ENCODE measurements around the gene MRPL42. TPM values are rescaled to one million over a fixed set of nuclear protein-coding genes. Genes with fewer than 3 reads are reported as not detected.
A peak's percentile ranks its signal among the peaks of the same experiment; 100 is the strongest.

MRPL42 gene
- total RNA-seq, 1 donor from 2014 or later: 82.7 TPM

GRCh38 chr12:93465841-93466240 is 1.5 kb upstream of the MRPL42 start:
- no peak for TF ChIP-seq CTCF (IDR thresholded peaks at IDR 0.05; ENCODE audit: partially characterized antibody, unreplicated experiment)
- H3K36me3 Mint-ChIP-seq (ENCODE audit: unreplicated experiment): no peaks in the 10 kb centered on the region
- H3K9me3 Mint-ChIP-seq (ENCODE audit: unreplicated experiment): peaks cover 8% of the 10 kb centered on the region
- H3K4me3 Mint-ChIP-seq (ENCODE audit: unreplicated experiment): no peak overlapping the region
- H3K27ac Mint-ChIP-seq (ENCODE audit: unreplicated experiment): no peak overlapping the region
- no peak for DNase-seq
- H3K27me3 Mint-ChIP-seq (ENCODE audit: unreplicated experiment): peaks cover 10% of the 10 kb centered on the region
- H3K4me1 Mint-ChIP-seq (ENCODE audit: low read depth, unreplicated experiment): peaks cover 17% of the 10 kb centered on the region

GRCh38 chr12:93466625-93467350 is 526 bp upstream of the MRPL42 start:
- no peak for TF ChIP-seq CTCF (IDR thresholded peaks at IDR 0.05; ENCODE audit: partially characterized antibody, unreplicated experiment)
- H3K4me3 Mint-ChIP-seq (ENCODE audit: unreplicated experiment): peak overlapping the region; percentile 98

GRCh38 chr12:93468008-93468371 is 676 bp downstream of the MRPL42 start:
- Mint-ChIP-seq H3K9me3 (ENCODE audit: unreplicated experiment) (peaks cover 8% of the 10 kb centered on the region), H3K27ac (ENCODE audit: unreplicated experiment) (peak overlapping the region; percentile 100), H3K4me1 (ENCODE audit: low read depth, unreplicated experiment) (peaks cover 18% of the 10 kb centered on the region), H3K36me3 (ENCODE audit: unreplicated experiment) (no peaks in the 10 kb centered on the region), H3K4me3 (ENCODE audit: unreplicated experiment) (peak overlapping the region; percentile 98), H3K27me3 (ENCODE audit: unreplicated experiment) (peaks cover 10% of the 10 kb centered on the region)
- no peak for TF ChIP-seq CTCF (IDR thresholded peaks at IDR 0.05; ENCODE audit: partially characterized antibody, unreplicated experiment)
- DNase-seq: no peak

More at GRCh38 chr12:93466625-93467350, 526 bp upstream of the MRPL42 start:
- Mint-ChIP-seq H3K27me3 (ENCODE audit: unreplicated experiment) (peaks cover 10% of the 10 kb centered on the region), H3K4me1 (ENCODE audit: low read depth, unreplicated experiment) (peaks cover 17% of the 10 kb centered on the region), H3K9me3 (ENCODE audit: unreplicated experiment) (peaks cover 8% of the 10 kb centered on the region), H3K36me3 (ENCODE audit: unreplicated experiment) (no peaks in the 10 kb centered on the region), H3K27ac (ENCODE audit: unreplicated experiment) (peak overlapping the region; percentile 100)
- no peak for DNase-seq

- peak overlapping the region; percentile 98 for H3K4me3 Mint-ChIP-seq (ENCODE audit: unreplicated experiment)
These were observed 2.1 kb downstream of the MRPL42 start for GRCh38 chr12:93469386-93469785.

More at GRCh38 chr12:93469386-93469785, 2.1 kb downstream of the MRPL42 start:
- TF ChIP-seq CTCF (IDR thresholded peaks at IDR 0.05; ENCODE audit: partially characterized antibody, unreplicated experiment): no peak
- no peak for DNase-seq
- Mint-ChIP-seq H3K36me3 (ENCODE audit: unreplicated experiment) (no peaks in the 10 kb centered on the region), H3K27me3 (ENCODE audit: unreplicated experiment) (peaks cover 8% of the 10 kb centered on the region), H3K9me3 (ENCODE audit: unreplicated experiment) (peaks cover 8% of the 10 kb centered on the region), H3K4me1 (ENCODE audit: low read depth, unreplicated experiment) (peaks cover 18% of the 10 kb centered on the region), H3K27ac (ENCODE audit: unreplicated experiment) (no peak overlapping the region)

All from glutamatergic neuron (in vitro differentiated cells).